OCI-LY1 (cell line): ENCODE data around the gene GNAT3.

ENCODE experiments used
- H2AFZ ChIP-seq: fragments of 200-600 bp; sonication (generic), shearing (Covaris generic); 2 replicates; pipeline ENCODE4 v1.6.0; 2014; ENCODE audit warnings: antibody characterized with exemption, mild to moderate bottlenecking, low read length
- H3F3A ChIP-seq: fragments of 200-600 bp; sonication (generic), shearing (Covaris generic); 2 replicates; pipeline ENCODE4 v1.6.0; 2014; ENCODE audit warnings: mild to moderate bottlenecking, antibody characterized with exemption, low read length, moderate library complexity; ENCODE audit not compliant: insufficient read depth
- H3K27ac ChIP-seq: fragments of 200-600 bp; sonication (generic); 2 replicates; pipeline ENCODE4 v1.5.1; 2014; ENCODE audit warnings: low read length, mixed run types, mild to moderate bottlenecking, low read depth; ENCODE audit not compliant: poor library complexity, severe bottlenecking
- H3K27me3 ChIP-seq: fragments of 200-600 bp; sonication (generic); 2 replicates; pipeline ENCODE4 v1.6.0; 2014; ENCODE audit warnings: antibody characterized with exemption, mild to moderate bottlenecking, low read length, moderate library complexity; ENCODE audit not compliant: insufficient read depth
- H3K36me3 ChIP-seq: fragments of 200-600 bp; sonication (generic); 2 replicates; pipeline ENCODE4 v1.6.1; 2014; ENCODE audit warnings: mild to moderate bottlenecking, antibody characterized with exemption, low read length, moderate library complexity, mixed read lengths; ENCODE audit not compliant: insufficient read depth
- H3K4me1 ChIP-seq: fragments of 200-600 bp; sonication (generic); 2 replicates; pipeline ENCODE4 v1.5.1; 2014; ENCODE audit warnings: mild to moderate bottlenecking, low read length, moderate library complexity; ENCODE audit not compliant: insufficient read depth, severe bottlenecking
- H3K4me2 ChIP-seq: fragments of 200-600 bp; sonication (generic), shearing (Covaris generic); 2 replicates; pipeline ENCODE4 v1.6.1; 2014; ENCODE audit warnings: low read length
- H3K4me3 ChIP-seq: fragments of 200-600 bp; sonication (generic); 2 replicates; pipeline ENCODE4 v1.5.1; 2014; ENCODE audit warnings: low read length, low read depth, mild to moderate bottlenecking, mixed read lengths; ENCODE audit not compliant: poor library complexity, severe bottlenecking
- H3K79me2 ChIP-seq: fragments of 200-600 bp; shearing (Covaris generic); 2 replicates; pipeline ENCODE4 v1.6.1; 2016; ENCODE audit warnings: mixed run types, low read length, mixed read lengths; ENCODE audit not compliant: insufficient read depth
- H3K9ac ChIP-seq: fragments of 200-600 bp; sonication (generic), shearing (Covaris generic); 2 replicates; pipeline ENCODE4 v1.6.1; 2014; ENCODE audit warnings: mild to moderate bottlenecking, low read length, mixed read lengths
- H3K9me2 ChIP-seq: fragments of 200-600 bp; sonication (generic), shearing (Covaris generic); 2 replicates; pipeline ENCODE4 v1.6.1; 2014; ENCODE audit warnings: low read depth, mild to moderate bottlenecking, low read length, mixed read lengths
- H3K9me3 ChIP-seq: fragments of 200-600 bp; shearing (Covaris generic); 2 replicates; pipeline ENCODE4 v1.6.1; 2014; ENCODE audit warnings: low read length, mixed read lengths
- H4K20me1 ChIP-seq: fragments of 200-600 bp; sonication (generic), shearing (Covaris generic); 2 replicates; pipeline ENCODE4 v1.6.0; 2016; ENCODE audit warnings: mild to moderate bottlenecking, low read length; ENCODE audit not compliant: insufficient read depth
- CTCF ChIP-seq: fragments of 200-600 bp; sonication (generic), shearing (Covaris generic); IDR thresholded peaks from 2 replicates; pipeline ENCODE4 v1.5.1; 2017; ENCODE audit warnings: mild to moderate bottlenecking, antibody characterized with exemption, low read length, moderate library complexity, mixed read lengths
- EZH2 ChIP-seq: fragments of 200-600 bp; sonication (generic), shearing (Covaris generic); IDR thresholded peaks from 2 replicates; pipeline ENCODE4 v1.8.0; 2017; ENCODE audit warnings: borderline replicate concordance, mixed run types, mild to moderate bottlenecking, antibody characterized with exemption, low read length, moderate library complexity, mixed read lengths

GNAT3 gene

DNA sequence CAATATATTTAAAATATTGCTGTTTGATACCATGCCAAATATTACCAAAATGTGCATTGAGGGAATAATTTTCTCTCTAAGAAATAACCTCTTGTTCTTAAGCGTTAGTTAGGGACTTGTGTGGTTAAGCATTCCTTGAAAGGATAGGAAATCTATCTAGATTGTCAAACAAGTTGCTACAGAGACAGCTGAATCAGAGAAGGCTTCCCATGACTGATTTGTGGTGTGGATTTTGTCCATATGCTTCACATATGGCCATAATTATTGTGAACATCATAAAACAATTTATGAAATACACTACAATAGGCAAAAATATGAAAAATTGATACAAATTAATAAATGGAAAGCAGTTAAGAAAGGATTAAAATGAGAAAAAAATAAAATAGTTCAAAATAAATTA is 96.3 kb downstream of the GNAT3 start:
- Histone ChIP-seq H3K9me2 (no peaks in the 10 kb centered on the region), H3K4me3 (no peak overlapping the region), H3F3A (no peaks in the 10 kb centered on the region), H3K36me3 (no peaks in the 10 kb centered on the region), H3K27me3 (no peaks in the 10 kb centered on the region), H3K4me1 (no peaks in the 10 kb centered on the region), H4K20me1 (no peaks in the 10 kb centered on the region), H3K4me2 (no peak overlapping the region), H3K79me2 (no peaks in the 10 kb centered on the region), H3K9ac (no peak overlapping the region), H3K27ac (no peak overlapping the region), H2AFZ (no peak overlapping the region), H3K9me3 (no peaks in the 10 kb centered on the region)
- TF ChIP-seq EZH2 (no peak), CTCF (no peak)

DNA sequence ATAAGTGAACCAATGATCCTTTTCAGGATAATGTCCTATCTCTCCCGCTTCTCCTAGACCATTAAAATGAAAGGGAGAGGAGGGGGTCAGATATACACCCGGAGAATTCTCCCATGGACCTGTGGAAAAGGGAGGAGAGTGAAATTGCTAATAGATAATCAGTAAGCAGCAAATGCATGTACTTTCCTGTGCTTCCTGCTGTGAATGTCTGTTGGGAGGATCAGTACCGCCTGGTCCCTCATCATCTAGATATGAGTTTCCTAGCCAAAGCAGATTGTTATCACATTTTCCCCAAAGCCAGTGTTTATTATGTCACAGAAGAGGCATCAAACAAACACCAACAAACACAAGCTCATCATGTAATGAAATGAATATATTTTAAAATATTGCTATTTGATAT is 96.8 kb downstream of the GNAT3 start:
- H3K9me2 ChIP-seq: no peaks in the 10 kb centered on the region
- TF ChIP-seq CTCF (no peak), EZH2 (no peak)
- H3K4me3 ChIP-seq: no peak overlapping the region
- H3K27ac ChIP-seq: no peak overlapping the region
- H3K79me2 ChIP-seq: no peaks in the 10 kb centered on the region
- H3K9me3 ChIP-seq: no peaks in the 10 kb centered on the region
- H3K27me3 ChIP-seq: no peaks in the 10 kb centered on the region
- H3K9ac ChIP-seq: no peak overlapping the region
- H2AFZ ChIP-seq: no peak overlapping the region
- H3F3A ChIP-seq: no peaks in the 10 kb centered on the region
- H3K36me3 ChIP-seq: no peaks in the 10 kb centered on the region
- no peaks in the 10 kb centered on the region for H4K20me1 ChIP-seq
- no peaks in the 10 kb centered on the region for H3K4me1 ChIP-seq
- H3K4me2 ChIP-seq: no peak overlapping the region

DNA sequence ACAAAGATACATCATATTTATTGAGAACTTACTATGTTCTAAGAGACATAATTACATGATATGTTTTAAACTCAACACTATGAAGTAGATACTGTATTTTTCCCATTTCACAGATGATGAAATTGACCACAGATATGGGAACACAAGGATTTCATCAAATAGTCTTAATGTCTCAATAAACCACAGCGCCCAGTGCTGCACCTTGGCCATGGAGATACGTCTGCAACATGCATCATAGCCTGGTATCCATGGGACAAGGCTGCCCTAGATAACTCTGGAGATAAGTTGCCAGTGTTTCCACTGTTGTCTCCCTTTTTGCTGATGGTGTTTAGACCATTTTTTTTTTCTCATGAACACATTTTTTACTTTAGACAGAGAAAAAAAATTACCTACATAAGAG is 97.5 kb downstream of the GNAT3 start:
- Histone ChIP-seq H3K36me3 (no peaks in the 10 kb centered on the region), H3K9me3 (no peaks in the 10 kb centered on the region), H4K20me1 (no peaks in the 10 kb centered on the region), H3K27ac (no peak overlapping the region), H3K27me3 (no peaks in the 10 kb centered on the region), H3K9ac (no peak overlapping the region), H3F3A (no peaks in the 10 kb centered on the region), H3K4me3 (no peak overlapping the region), H3K79me2 (no peaks in the 10 kb centered on the region), H2AFZ (no peak overlapping the region), H3K9me2 (no peaks in the 10 kb centered on the region), H3K4me1 (no peaks in the 10 kb centered on the region), H3K4me2 (no peak overlapping the region)
- TF ChIP-seq EZH2: no peak
- no peak for TF ChIP-seq CTCF
